ENCODE data around the gene DIP2B. TPM values are rescaled to one million over a fixed set of nuclear protein-coding genes. Genes with fewer than 3 reads are reported as not detected.

Gene DIP2B
- total RNA-seq, 6 donors from 2014 or later, result 26.1 to 54.5 (median 29.4) TPM

- H3K4me1 ChIP-seq, result peaks cover 15 to 34% (median 27%) of the 10 kb centered on the region in 4 donors
- no peak overlapping the region for H3K4me3 ChIP-seq
- ATAC-seq (ENCODE audit: low FRiP score in 2 of 2), result no peak
- 46 to 62% methylated on average over 7 of the region's 7 CpGs for WGBS, 2 donors
- H3K9me3 ChIP-seq, result no peaks in the 10 kb centered on the region
- TF ChIP-seq CTCF (IDR thresholded peaks at IDR 0.05) (no peak), POLR2AphosphoS5 (IDR thresholded peaks at IDR 0.05) (no peak), EP300 (IDR thresholded peaks at IDR 0.05) (no peak), POLR2A (IDR thresholded peaks at IDR 0.05) (no peak)
- no peaks in the 10 kb centered on the region for H3K27me3 ChIP-seq
- H3K27ac ChIP-seq, result peak overlapping the region in 2 of 4 donors; percentile 27 to 62
- H3K36me3 ChIP-seq, result no peaks in the 10 kb centered on the region
- DNase-seq, result peak in 1 of 2 donors; percentile 38
Observed at GRCh38 chr12:50599366-50600095, 94.7 kb downstream of the DIP2B start.

DNA sequence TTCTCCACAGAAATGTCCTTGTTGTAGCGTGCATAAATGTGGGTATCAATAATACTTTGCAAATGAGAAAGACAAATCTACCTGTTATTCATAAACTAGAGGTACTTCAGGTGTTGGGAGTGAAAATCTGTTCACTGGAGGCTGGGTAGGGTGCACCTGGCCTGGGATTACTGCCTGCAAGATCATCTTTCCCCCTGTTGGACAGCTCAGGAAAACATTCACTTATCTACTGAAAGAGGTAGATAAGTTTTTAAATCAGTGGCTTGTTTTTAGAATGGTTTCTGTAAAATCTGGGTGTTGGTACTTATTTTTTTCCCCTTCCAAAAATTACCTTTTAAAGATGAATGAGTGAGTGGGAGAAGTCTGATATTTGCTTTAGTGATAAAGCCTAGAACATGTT, 95.6 kb downstream of the DIP2B start:
- 95 to 97% methylated on average over 1 of the region's 1 CpG for WGBS, 2 donors
- H3K4me1 ChIP-seq, result peaks cover 15 to 34% (median 27%) of the 10 kb centered on the region in 4 donors

DNA sequence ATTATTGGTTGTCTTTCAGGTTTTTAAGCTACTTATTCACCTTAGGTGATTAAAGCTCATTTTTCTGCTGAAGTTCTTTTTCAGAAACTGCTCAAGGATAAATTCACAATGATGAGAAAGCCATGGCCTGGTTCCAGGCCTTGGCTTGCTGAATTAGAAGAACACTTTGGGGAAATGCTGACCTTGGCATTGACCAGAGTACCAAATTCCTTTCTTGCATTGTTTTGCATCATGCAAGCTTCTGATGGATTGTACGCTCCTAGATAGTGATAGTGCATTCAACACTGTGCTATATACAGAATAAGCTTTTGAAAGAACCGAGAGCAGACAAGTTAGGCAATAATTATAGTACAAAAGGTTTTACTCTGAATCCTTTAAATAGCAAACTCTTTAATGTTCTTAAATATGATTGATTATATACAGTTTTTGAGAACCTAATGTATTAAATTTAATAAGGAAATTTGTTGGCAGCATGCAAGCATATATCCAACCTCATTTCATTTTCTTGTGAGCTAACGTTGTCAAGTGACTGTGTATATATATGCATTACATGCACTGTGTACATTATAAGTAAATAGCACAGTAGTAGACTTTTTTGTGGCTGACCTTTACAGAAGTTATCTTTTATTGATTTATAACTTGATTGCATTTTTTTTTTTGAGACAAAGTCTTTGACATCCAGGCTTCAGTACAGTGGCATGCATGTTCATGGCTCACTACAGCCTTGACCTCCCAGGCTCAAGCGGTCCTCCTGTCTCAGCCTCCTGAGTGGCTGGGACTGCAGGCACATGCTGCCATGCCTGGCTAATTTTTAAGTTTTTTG, 99.2 kb downstream of the DIP2B start:
- peak; percentile 53 to 60 for ATAC-seq (ENCODE audit: low FRiP score in 2 of 2)
- WGBS, 2 donors, result 67 to 76% methylated on average over 4 of the region's 4 CpGs
- no peaks in the 10 kb centered on the region for H3K9me3 ChIP-seq
- no peaks in the 10 kb centered on the region for H3K36me3 ChIP-seq
- H3K27ac ChIP-seq, result no peak overlapping the region
- no peak for TF ChIP-seq CTCF (IDR thresholded peaks at IDR 0.05)
- TF ChIP-seq EP300 (IDR thresholded peaks at IDR 0.05), result no peak
- no peak for TF ChIP-seq POLR2A (IDR thresholded peaks at IDR 0.05)
- TF ChIP-seq POLR2AphosphoS5 (IDR thresholded peaks at IDR 0.05), result no peak
- DNase-seq, result no peak
- peaks cover 6 to 20% (median 14%) of the 10 kb centered on the region in 4 donors for H3K4me1 ChIP-seq
- H3K4me3 ChIP-seq, result no peak overlapping the region
- H3K27me3 ChIP-seq, result no peaks in the 10 kb centered on the region

More for the DNA sequence above, 95.6 kb downstream of the DIP2B start:
- Histone ChIP-seq H3K27ac (peak overlapping the region in 1 of 4 donors; percentile 27), H3K36me3 (no peaks in the 10 kb centered on the region), H3K9me3 (no peaks in the 10 kb centered on the region), H3K4me3 (no peak overlapping the region), H3K27me3 (no peaks in the 10 kb centered on the region)
- ATAC-seq (ENCODE audit: low FRiP score in 2 of 2) (no peak), DNase-seq (no peak)
- TF ChIP-seq POLR2AphosphoS5 (IDR thresholded peaks at IDR 0.05) (no peak), POLR2A (IDR thresholded peaks at IDR 0.05) (no peak), CTCF (IDR thresholded peaks at IDR 0.05) (no peak), EP300 (IDR thresholded peaks at IDR 0.05) (no peak)

DNA sequence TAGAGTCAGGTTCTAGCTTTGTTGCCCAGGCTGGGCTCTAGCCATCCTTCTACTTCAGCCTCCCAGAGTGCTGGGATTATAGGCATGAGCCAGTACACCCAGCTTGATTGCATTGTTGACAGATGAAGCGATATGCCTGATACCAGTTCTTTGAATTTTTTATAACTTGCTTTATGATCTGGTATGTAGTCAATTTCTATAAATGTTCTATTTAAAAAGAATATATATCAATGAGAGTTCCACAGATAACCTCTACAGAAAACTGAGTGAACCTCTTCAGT, 99.8 kb downstream of the DIP2B start:
- Histone ChIP-seq H3K4me1 (peaks cover 6 to 18% (median 10%) of the 10 kb centered on the region in 4 donors), H3K27ac (no peak overlapping the region), H3K36me3 (no peaks in the 10 kb centered on the region), H3K4me3 (no peak overlapping the region), H3K27me3 (no peaks in the 10 kb centered on the region), H3K9me3 (no peaks in the 10 kb centered on the region)
- ATAC-seq (ENCODE audit: low FRiP score in 2 of 2), result no peak
- no peak for DNase-seq
- TF ChIP-seq POLR2AphosphoS5 (IDR thresholded peaks at IDR 0.05) (no peak), CTCF (IDR thresholded peaks at IDR 0.05) (no peak), EP300 (IDR thresholded peaks at IDR 0.05) (no peak), POLR2A (IDR thresholded peaks at IDR 0.05) (no peak)
- WGBS, 2 donors, result 90 to 100% methylated on average over 1 of the region's 1 CpG

All from upper lobe of left lung (tissue), 6 donors.